K562 (cell line): ENCODE measurements around the gene ZFYVE28. TPM values are rescaled to one million over a fixed set of nuclear protein-coding genes. Genes with fewer than 3 reads are reported as not detected.

ENCODE experiments used
- BACH1 ChIP-seq: fragments of 200-800 bp; sonication (Bioruptor generic); IDR thresholded peaks from 2 replicates; pipeline ENCODE4 v1.6.1; 2016; ENCODE audit warnings: missing genetic modification characterization, missing compliant biosample characterization
- CHD4 ChIP-seq: fragments of 200-600 bp; sonication (generic); IDR thresholded peaks from 3 replicates; pipeline ENCODE4 v1.6.1; 2012; ENCODE audit warnings: low read depth, mild to moderate bottlenecking, mixed read lengths, low read length, inconsistent platforms; ENCODE audit not compliant: insufficient read depth, insufficient replicate concordance, poor library complexity, severe bottlenecking
- HDAC6 ChIP-seq: IDR thresholded peaks from 2 replicates; pipeline ENCODE4 v1.6.1; 2012; ENCODE audit warnings: low read depth, mild to moderate bottlenecking, control low read depth, inconsistent platforms, low read length, moderate library complexity
- ILF3 ChIP-seq: fragments of 450-650 bp; IDR thresholded peaks from 2 replicates; pipeline ENCODE4 v1.6.1; 2018; ENCODE audit warnings: antibody characterized with exemption, mild to moderate bottlenecking, moderate library complexity, borderline replicate concordance
- MAFG ChIP-seq: fragments of 450-650 bp; conservative IDR thresholded peaks from 2 replicates; pipeline ENCODE4 v1.6.1; 2016; ENCODE audit warnings: missing genetic modification characterization, missing compliant biosample characterization
- MYBL2 ChIP-seq, 2 experiments: fragments of 450-650 bp in 1 of 2; sonication (generic) in 1 of 2; formaldehyde crosslinking in 1 of 2; IDR thresholded peaks; 2 replicates each; pipeline versions ENCODE4 v1.6.1 to v1.8.1; 2017 to 2022; ENCODE audit warnings: borderline replicate concordance in 1 of 2, inconsistent platforms in 1 of 2, low read depth in 1 of 2, mild to moderate bottlenecking in 1 of 2, missing genetic modification reagents in 1 of 2, moderate library complexity in 1 of 2
- PHB ChIP-seq: fragments of 250-450 bp; sonication (Bioruptor Pico); IDR thresholded peaks from 2 replicates; pipeline ENCODE4 v1.5.0; 2021
- U2AF1 ChIP-seq: fragments of 200-400 bp; formaldehyde crosslinking; optimal IDR thresholded peaks from 2 replicates; pipeline ENCODE3; 2017; ENCODE audit warnings: mild to moderate bottlenecking, low read depth, low read length, moderate library complexity
- XRCC4 ChIP-seq: IDR thresholded peaks from one replicate; pipeline ENCODE4 v1.6.1; 2011; ENCODE audit not compliant: insufficient read depth, insufficient read length; ENCODE audit errors: extremely low read depth
- ZNF316 ChIP-seq: fragments of 450-650 bp; IDR thresholded peaks from 2 replicates; pipeline ENCODE4 v1.6.1; 2016
- polyA plus RNA-seq, 8 experiments: library from polyadenylated mRNA; depleted of rRNA in 4 of 8; stranded (reverse) in 5 of 8; unstranded in 3 of 8; fragments of >200 nt; fragmentation: Nextera tagmentation in 2 of 8; fragmentation: Illumina TruSeq in 1 of 8; extraction: Ambion mirVana in 2 of 8; extraction: Trizol in 1 of 8; gene quantifications; 2 replicates each; pipeline versions ENCODE4 v1.2.1 to v1.2.3, GENCODE V29; 2011 to 2014; ENCODE audit warnings: inconsistent platforms in 1 of 8, missing spikeins in 1 of 8
- total RNA-seq, 7 experiments: library from RNA; depleted of rRNA in 6 of 7; stranded (reverse); fragments of >200 nt in 6 of 7; fragmentation: Illumina TruSeq in 2 of 7; extraction: Trizol in 2 of 7; gene quantifications; 2 replicates each; pipeline versions ENCODE4 v1.2.1 to v1.2.3, GENCODE V29; 2011 to 2021; ENCODE audit warnings: low replicate concordance in 1 of 7
- TF ChIP-seq, protein P1 (sequence below): fragments of 450-650 bp; IDR thresholded peaks from 2 replicates; pipeline ENCODE4 v1.6.1; 2016; ENCODE audit warnings: mild to moderate bottlenecking, moderate library complexity
- TF ChIP-seq, protein P2 (sequence below): fragments of 450-650 bp; IDR thresholded peaks from 2 replicates; pipeline ENCODE4 v1.6.1; 2017; ENCODE audit warnings: antibody characterized with exemption, mild to moderate bottlenecking

The ZFYVE28 gene
- total and polyA plus RNA-seq, 9 of the 15 experiments (the other 6 are each of a cell fraction or from before 2014, with no cell fraction given), result 1.3 to 24.8 (median 8.9) TPM

DNA sequence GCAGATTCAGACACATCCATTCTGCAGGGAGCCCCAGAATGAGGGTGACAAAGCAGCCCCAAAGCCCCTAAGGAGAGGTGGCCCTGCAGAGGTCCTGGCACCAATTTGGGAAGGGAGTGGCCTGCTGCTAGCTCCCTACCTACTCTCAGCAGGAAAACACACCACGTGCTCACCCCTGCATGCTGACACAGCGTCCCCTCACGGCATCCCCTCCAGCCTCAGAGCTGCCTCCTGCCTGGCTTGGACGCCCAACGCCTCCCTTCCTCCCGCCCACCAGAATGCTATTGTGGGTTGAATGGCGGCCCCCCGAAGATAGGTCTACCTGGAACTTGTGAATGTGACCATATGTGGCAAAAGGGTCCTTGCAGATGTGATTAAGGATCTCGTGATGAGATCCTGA, 28.8 kb downstream of the ZFYVE28 start (continued):
- TF ChIP-seq BACH1 (tag) (no peak), ILF3 (no peak), ZNF316 (peak; percentile 58), MYBL2 (IDR thresholded peaks at IDR 0.05; ENCODE audit: low read depth) (no peak), MYBL2 (CRISPR knock-in tag; IDR thresholded peaks at IDR 0.05; ENCODE audit: borderline replicate concordance) (no peak), HDAC6 (no peak), CHD4 (peak; percentile 40), U2AF1 (no peak), MAFG (tag) (0 out of 2 replicates have a peak, but pooled peaks have one; percentile 16), XRCC4 (no peak), PHB (CRISPR knock-in tag) (no peak)
- TF ChIP-seq, protein P1, sequence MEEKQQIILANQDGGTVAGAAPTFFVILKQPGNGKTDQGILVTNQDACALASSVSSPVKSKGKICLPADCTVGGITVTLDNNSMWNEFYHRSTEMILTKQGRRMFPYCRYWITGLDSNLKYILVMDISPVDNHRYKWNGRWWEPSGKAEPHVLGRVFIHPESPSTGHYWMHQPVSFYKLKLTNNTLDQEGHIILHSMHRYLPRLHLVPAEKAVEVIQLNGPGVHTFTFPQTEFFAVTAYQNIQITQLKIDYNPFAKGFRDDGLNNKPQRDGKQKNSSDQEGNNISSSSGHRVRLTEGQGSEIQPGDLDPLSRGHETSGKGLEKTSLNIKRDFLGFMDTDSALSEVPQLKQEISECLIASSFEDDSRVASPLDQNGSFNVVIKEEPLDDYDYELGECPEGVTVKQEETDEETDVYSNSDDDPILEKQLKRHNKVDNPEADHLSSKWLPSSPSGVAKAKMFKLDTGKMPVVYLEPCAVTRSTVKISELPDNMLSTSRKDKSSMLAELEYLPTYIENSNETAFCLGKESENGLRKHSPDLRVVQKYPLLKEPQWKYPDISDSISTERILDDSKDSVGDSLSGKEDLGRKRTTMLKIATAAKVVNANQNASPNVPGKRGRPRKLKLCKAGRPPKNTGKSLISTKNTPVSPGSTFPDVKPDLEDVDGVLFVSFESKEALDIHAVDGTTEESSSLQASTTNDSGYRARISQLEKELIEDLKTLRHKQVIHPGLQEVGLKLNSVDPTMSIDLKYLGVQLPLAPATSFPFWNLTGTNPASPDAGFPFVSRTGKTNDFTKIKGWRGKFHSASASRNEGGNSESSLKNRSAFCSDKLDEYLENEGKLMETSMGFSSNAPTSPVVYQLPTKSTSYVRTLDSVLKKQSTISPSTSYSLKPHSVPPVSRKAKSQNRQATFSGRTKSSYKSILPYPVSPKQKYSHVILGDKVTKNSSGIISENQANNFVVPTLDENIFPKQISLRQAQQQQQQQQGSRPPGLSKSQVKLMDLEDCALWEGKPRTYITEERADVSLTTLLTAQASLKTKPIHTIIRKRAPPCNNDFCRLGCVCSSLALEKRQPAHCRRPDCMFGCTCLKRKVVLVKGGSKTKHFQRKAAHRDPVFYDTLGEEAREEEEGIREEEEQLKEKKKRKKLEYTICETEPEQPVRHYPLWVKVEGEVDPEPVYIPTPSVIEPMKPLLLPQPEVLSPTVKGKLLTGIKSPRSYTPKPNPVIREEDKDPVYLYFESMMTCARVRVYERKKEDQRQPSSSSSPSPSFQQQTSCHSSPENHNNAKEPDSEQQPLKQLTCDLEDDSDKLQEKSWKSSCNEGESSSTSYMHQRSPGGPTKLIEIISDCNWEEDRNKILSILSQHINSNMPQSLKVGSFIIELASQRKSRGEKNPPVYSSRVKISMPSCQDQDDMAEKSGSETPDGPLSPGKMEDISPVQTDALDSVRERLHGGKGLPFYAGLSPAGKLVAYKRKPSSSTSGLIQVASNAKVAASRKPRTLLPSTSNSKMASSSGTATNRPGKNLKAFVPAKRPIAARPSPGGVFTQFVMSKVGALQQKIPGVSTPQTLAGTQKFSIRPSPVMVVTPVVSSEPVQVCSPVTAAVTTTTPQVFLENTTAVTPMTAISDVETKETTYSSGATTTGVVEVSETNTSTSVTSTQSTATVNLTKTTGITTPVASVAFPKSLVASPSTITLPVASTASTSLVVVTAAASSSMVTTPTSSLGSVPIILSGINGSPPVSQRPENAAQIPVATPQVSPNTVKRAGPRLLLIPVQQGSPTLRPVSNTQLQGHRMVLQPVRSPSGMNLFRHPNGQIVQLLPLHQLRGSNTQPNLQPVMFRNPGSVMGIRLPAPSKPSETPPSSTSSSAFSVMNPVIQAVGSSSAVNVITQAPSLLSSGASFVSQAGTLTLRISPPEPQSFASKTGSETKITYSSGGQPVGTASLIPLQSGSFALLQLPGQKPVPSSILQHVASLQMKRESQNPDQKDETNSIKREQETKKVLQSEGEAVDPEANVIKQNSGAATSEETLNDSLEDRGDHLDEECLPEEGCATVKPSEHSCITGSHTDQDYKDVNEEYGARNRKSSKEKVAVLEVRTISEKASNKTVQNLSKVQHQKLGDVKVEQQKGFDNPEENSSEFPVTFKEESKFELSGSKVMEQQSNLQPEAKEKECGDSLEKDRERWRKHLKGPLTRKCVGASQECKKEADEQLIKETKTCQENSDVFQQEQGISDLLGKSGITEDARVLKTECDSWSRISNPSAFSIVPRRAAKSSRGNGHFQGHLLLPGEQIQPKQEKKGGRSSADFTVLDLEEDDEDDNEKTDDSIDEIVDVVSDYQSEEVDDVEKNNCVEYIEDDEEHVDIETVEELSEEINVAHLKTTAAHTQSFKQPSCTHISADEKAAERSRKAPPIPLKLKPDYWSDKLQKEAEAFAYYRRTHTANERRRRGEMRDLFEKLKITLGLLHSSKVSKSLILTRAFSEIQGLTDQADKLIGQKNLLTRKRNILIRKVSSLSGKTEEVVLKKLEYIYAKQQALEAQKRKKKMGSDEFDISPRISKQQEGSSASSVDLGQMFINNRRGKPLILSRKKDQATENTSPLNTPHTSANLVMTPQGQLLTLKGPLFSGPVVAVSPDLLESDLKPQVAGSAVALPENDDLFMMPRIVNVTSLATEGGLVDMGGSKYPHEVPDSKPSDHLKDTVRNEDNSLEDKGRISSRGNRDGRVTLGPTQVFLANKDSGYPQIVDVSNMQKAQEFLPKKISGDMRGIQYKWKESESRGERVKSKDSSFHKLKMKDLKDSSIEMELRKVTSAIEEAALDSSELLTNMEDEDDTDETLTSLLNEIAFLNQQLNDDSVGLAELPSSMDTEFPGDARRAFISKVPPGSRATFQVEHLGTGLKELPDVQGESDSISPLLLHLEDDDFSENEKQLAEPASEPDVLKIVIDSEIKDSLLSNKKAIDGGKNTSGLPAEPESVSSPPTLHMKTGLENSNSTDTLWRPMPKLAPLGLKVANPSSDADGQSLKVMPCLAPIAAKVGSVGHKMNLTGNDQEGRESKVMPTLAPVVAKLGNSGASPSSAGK, result peak; percentile 69
- TF ChIP-seq, protein P2, sequence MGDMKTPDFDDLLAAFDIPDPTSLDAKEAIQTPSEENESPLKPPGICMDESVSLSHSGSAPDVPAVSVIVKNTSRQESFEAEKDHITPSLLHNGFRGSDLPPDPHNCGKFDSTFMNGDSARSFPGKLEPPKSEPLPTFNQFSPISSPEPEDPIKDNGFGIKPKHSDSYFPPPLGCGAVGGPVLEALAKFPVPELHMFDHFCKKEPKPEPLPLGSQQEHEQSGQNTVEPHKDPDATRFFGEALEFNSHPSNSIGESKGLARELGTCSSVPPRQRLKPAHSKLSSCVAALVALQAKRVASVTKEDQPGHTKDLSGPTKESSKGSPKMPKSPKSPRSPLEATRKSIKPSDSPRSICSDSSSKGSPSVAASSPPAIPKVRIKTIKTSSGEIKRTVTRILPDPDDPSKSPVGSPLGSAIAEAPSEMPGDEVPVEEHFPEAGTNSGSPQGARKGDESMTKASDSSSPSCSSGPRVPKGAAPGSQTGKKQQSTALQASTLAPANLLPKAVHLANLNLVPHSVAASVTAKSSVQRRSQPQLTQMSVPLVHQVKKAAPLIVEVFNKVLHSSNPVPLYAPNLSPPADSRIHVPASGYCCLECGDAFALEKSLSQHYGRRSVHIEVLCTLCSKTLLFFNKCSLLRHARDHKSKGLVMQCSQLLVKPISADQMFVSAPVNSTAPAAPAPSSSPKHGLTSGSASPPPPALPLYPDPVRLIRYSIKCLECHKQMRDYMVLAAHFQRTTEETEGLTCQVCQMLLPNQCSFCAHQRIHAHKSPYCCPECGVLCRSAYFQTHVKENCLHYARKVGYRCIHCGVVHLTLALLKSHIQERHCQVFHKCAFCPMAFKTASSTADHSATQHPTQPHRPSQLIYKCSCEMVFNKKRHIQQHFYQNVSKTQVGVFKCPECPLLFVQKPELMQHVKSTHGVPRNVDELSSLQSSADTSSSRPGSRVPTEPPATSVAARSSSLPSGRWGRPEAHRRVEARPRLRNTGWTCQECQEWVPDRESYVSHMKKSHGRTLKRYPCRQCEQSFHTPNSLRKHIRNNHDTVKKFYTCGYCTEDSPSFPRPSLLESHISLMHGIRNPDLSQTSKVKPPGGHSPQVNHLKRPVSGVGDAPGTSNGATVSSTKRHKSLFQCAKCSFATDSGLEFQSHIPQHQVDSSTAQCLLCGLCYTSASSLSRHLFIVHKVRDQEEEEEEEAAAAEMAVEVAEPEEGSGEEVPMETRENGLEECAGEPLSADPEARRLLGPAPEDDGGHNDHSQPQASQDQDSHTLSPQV, result 0 out of 2 replicates have a peak, but pooled peaks have one; percentile 46
